ENCODE data around the gene NKAIN1. TPM values are rescaled to one million over a fixed set of nuclear protein-coding genes. Genes with fewer than 3 reads are reported as not detected.
"Not testable (repeated sequence)": the region's sequence is repeated elsewhere in the genome, so short reads cannot be mapped to it uniquely, and the experiment has no call there.

Gene NKAIN1
- total RNA-seq, 1 donor from 2014 or later, result not detected

DNA sequence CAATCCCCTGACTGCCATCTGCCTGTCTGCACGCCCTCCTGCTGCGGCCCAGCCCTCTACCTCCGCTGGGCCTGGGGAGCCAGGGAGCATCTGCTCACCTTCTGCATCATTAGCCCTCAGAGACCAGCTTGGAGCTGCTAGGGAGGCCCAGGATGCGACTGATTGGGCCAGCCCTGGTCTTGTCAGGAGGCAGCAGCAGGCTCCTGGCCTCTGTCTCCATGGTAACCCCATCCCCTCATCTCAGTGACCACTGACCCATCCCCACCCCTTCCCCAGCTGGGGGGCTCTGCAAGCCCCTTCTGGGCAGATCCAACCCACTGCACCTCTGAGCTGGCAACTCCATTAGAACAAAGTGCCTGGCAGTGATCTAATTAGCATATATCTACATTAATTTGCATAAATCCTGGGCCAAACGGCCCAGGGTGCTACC is 37.7 kb downstream of the NKAIN1 start:
- DNase-seq, result no peak
- no peak overlapping the region for H3K27ac ChIP-seq
- no peaks in the 10 kb centered on the region for H3K27me3 ChIP-seq
- no peaks in the 10 kb centered on the region for H3K36me3 ChIP-seq
- TF ChIP-seq, protein P1, sequence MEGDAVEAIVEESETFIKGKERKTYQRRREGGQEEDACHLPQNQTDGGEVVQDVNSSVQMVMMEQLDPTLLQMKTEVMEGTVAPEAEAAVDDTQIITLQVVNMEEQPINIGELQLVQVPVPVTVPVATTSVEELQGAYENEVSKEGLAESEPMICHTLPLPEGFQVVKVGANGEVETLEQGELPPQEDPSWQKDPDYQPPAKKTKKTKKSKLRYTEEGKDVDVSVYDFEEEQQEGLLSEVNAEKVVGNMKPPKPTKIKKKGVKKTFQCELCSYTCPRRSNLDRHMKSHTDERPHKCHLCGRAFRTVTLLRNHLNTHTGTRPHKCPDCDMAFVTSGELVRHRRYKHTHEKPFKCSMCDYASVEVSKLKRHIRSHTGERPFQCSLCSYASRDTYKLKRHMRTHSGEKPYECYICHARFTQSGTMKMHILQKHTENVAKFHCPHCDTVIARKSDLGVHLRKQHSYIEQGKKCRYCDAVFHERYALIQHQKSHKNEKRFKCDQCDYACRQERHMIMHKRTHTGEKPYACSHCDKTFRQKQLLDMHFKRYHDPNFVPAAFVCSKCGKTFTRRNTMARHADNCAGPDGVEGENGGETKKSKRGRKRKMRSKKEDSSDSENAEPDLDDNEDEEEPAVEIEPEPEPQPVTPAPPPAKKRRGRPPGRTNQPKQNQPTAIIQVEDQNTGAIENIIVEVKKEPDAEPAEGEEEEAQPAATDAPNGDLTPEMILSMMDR (IDR thresholded peaks at IDR 0.05), result no peak
- no peaks in the 10 kb centered on the region for H3K9me3 ChIP-seq
- no peak overlapping the region for H3K4me3 ChIP-seq
- no peaks in the 10 kb centered on the region for H3K4me1 ChIP-seq
- no peak for ATAC-seq
- intact Hi-C loops (cut with DNase I), result no loop called here

DNA sequence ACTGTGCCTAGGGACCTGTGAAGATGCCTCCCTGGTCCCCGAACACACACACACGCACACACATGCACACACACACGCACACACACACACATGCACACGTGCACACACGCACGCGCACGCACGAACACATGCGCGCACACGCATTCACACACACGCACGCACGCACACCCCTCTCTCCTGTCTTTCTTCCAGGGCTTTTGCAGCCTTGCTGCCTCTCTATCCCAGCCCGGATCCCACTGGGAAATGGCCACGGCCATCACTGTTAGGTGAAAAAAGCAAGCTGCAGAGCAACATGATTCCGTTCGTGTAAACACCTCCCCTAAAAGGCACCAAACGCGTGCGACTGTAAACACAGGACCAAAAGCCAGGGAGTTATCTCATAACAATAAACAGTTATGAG is 39.7 kb downstream of the NKAIN1 start:
- TF ChIP-seq, protein P1 (IDR thresholded peaks at IDR 0.05), result no peak
- Histone ChIP-seq H3K27ac (no peak overlapping the region), H3K9me3 (no peaks in the 10 kb centered on the region), H3K4me1 (no peaks in the 10 kb centered on the region), H3K4me3 (no peak overlapping the region), H3K36me3 (no peaks in the 10 kb centered on the region), H3K27me3 (no peaks in the 10 kb centered on the region)
- no peak for DNase-seq
- no peak for ATAC-seq
- intact Hi-C loops (cut with DNase I), result no loop called here

DNA sequence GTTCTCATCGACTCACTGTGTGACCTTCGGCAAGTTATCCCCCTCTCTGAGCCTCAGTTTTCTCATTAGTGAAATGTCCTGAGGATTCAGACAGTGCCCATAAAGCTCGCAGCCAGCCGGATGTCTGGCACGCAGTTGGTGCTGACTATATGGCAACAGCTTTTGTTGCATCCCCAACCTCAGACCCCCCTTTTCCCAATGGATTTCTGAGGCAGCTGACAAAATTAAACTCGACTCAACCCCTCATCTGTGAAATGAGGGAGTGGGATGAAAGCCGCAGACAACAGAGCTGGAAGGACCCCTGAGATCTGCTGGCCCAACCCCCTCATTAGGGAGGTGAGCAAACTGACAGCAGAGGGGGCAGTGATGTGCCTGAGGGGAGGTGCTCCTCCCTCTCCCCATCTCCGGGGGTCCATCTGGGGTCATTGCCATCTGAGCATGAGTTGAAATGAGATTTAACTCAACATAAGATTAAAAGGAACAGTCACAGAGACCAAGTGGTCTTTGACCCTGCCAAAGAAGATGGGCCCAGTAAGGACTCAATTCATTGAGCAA is 40.4 kb downstream of the NKAIN1 start:
- Histone ChIP-seq H3K27me3 (no peaks in the 10 kb centered on the region), H3K4me3 (no peak overlapping the region), H3K9me3 (no peaks in the 10 kb centered on the region), H3K4me1 (no peaks in the 10 kb centered on the region), H3K36me3 (no peaks in the 10 kb centered on the region), H3K27ac (no peak overlapping the region)
- DNase-seq (no peak), ATAC-seq (no peak)
- TF ChIP-seq, protein P1 (IDR thresholded peaks at IDR 0.05), result no peak
- intact Hi-C loops (cut with DNase I), result no loop called here

DNA sequence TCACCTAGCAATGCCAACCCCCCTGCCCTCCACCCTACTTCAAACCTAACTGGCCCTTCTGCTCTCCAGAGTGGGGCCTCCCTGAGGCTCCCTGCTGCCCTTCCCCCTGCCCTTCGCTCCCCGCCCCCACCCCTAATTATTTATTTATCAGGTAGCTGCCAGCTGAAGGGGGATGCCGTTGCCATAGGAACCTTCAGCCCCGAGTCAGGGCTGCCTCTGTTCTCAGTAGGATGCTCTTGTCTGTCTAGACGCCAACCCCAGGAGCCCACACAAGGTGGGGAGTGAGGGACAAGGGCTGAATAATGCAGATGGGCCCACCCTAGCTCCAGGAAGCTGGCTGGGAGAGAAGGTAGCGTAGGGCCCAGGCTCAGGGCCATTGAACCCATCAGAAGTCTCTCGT is 41.1 kb downstream of the NKAIN1 start:
- TF ChIP-seq, protein P1 (IDR thresholded peaks at IDR 0.05), result no peak
- no peak overlapping the region for H3K4me3 ChIP-seq
- DNase-seq (no peak), ATAC-seq (no peak)
- intact Hi-C loops (cut with DNase I), result no loop called here
- H3K27ac ChIP-seq, result no peak overlapping the region
- no peaks in the 10 kb centered on the region for H3K27me3 ChIP-seq
- H3K4me1 ChIP-seq, result no peaks in the 10 kb centered on the region
- no peaks in the 10 kb centered on the region for H3K9me3 ChIP-seq
- H3K36me3 ChIP-seq, result no peaks in the 10 kb centered on the region

DNA sequence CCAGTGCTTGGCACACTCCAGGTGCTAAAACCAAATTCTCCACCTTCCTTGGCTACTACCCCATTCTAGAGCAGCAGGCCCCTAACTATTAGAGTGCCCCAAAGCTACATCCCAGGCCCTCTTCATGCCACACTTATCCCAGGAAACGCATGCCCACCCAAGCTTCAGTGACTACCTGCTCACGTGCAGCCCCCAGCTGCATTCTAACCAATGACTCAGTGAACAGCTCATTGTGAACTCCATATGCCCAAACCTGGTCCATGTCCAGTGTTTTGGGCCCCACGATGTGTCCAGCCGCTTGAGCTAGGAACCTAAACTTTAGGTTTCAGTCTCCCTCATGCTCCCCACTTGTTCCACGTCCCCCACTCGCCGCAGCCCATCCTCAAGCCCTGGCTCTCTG is 41.5 kb downstream of the NKAIN1 start:
- DNase-seq (no peak), ATAC-seq (no peak)
- Histone ChIP-seq H3K27me3 (no peaks in the 10 kb centered on the region), H3K36me3 (no peaks in the 10 kb centered on the region), H3K9me3 (no peaks in the 10 kb centered on the region), H3K4me3 (no peak overlapping the region), H3K27ac (no peak overlapping the region), H3K4me1 (no peaks in the 10 kb centered on the region)
- TF ChIP-seq, protein P1 (IDR thresholded peaks at IDR 0.05), result no peak
- intact Hi-C loops (cut with DNase I), result no loop called here

DNA sequence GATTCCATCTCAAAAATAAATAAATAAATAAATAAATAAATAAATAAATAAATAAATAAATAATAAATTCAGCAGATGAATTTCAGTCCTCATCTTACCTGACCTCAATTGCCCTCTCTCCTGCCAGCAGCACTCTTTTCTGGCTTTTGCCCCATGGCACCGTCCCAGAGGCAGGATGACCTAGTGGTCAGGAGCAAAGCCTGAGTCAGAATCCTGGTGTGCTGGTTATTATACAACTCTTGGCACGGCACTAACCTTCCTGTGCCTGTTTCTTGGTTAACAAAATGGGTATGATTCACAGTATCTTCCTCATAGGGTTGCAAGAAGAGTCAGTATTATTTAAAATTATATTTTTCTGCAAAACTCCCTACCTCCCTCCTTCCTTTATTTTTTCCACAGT is 43.0 kb downstream of the NKAIN1 start:
- H3K9me3 ChIP-seq, result no peaks in the 10 kb centered on the region
- no peak for DNase-seq
- H3K4me3 ChIP-seq, result no peak overlapping the region
- intact Hi-C loops (cut with DNase I), result no loop called here
- no peaks in the 10 kb centered on the region for H3K27me3 ChIP-seq
- no peak for ATAC-seq
- H3K27ac ChIP-seq, result no peak overlapping the region
- TF ChIP-seq, protein P1 (IDR thresholded peaks at IDR 0.05), result no peak
- H3K4me1 ChIP-seq, result no peaks in the 10 kb centered on the region
- no peaks in the 10 kb centered on the region for H3K36me3 ChIP-seq

DNA sequence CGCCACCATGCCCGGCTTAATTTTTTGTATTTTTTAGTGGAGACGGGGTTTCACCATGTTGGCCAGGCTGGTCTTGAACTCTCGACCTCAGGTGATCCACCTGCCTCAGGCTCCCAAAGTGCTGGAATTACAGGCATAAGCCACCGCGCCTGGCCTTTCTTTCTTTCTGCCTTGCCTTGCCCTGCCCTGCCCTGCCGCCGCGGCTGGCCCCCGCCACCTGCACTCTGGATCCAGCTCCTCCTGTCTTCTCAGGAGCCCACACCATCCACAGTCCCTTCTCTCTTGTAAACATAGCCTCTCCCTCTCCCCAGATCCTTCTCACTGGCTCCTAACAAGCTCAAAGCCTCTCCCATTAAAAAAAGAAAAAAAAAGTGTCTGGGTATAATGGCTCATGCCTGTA is 44.4 kb downstream of the NKAIN1 start:
- H3K9me3 ChIP-seq; H3K27ac ChIP-seq; H3K36me3 ChIP-seq; H3K27me3 ChIP-seq; H3K4me1 ChIP-seq; intact Hi-C loops (cut with DNase I); ATAC-seq; H3K4me3 ChIP-seq; DNase-seq: not testable (repeated sequence)
